Cardiac muscle cell (in vitro differentiated cells and primary cell): ENCODE data around the gene NTMT1. TPM values are rescaled to one million over a fixed set of nuclear protein-coding genes. Genes with fewer than 3 reads are reported as not detected.
"Not testable (repeated sequence)": the region's sequence is repeated elsewhere in the genome, so short reads cannot be mapped to it uniquely, and the experiment has no call there.

Source experiments
- DNase-seq, 2 donors: peaks; one replicate each; pipeline versions ENCODE4 v3.0.0 to v3.0.0-alpha.2; 2010 to 2017; ENCODE audit warnings: low read depth in 1 of 2, low spot score in 1 of 2
- H3K27ac ChIP-seq: fragments of 200-600 bp; sonication (generic); 2 replicates; pipeline ENCODE4 v1.5.1; 2016
- H3K27me3 ChIP-seq: fragments of 200-600 bp; sonication (generic); 2 replicates; pipeline ENCODE4 v1.6.0; 2016; ENCODE audit warnings: control low read depth
- H3K36me3 ChIP-seq: fragments of 200-600 bp; sonication (generic); 2 replicates; pipeline ENCODE4 v1.5.1; 2016; ENCODE audit warnings: control low read depth
- H3K4me1 ChIP-seq: fragments of 200-600 bp; sonication (generic); 2 replicates; pipeline ENCODE4 v1.8.1; 2017; ENCODE audit warnings: low read depth, mild to moderate bottlenecking, mixed run types
- H3K4me3 ChIP-seq: fragments of 200-600 bp; sonication (generic); 2 replicates; pipeline ENCODE4 v1.5.1; 2016; ENCODE audit warnings: mild to moderate bottlenecking
- H3K9me3 ChIP-seq: fragments of 200-600 bp; sonication (generic); 2 replicates; pipeline ENCODE4 v1.5.1; 2017; ENCODE audit warnings: low read depth, mild to moderate bottlenecking, control low read depth
- polyA plus RNA-seq: library from polyadenylated mRNA; unstranded; fragments of >200 nt; fragmentation: Nextera tagmentation; extraction: Ambion mirVana; gene quantifications from 2 replicates; pipeline ENCODE4 v1.2.1, GENCODE V29; 2016
- total RNA-seq: library from RNA; depleted of rRNA; stranded (reverse); fragments of >200 nt; gene quantifications from 2 replicates; pipeline ENCODE4 v1.2.3, GENCODE V29; 2016
- TF ChIP-seq, protein P1 (sequence below): IDR thresholded peaks from 2 replicates; pipeline ENCODE4 v1.5.1; 2012; ENCODE audit warnings: low read depth, mild to moderate bottlenecking, low read length

The NTMT1 gene
- total and polyA plus RNA-seq, 2 experiments from 2014 or later = 35.2 to 77.6 TPM

DNA sequence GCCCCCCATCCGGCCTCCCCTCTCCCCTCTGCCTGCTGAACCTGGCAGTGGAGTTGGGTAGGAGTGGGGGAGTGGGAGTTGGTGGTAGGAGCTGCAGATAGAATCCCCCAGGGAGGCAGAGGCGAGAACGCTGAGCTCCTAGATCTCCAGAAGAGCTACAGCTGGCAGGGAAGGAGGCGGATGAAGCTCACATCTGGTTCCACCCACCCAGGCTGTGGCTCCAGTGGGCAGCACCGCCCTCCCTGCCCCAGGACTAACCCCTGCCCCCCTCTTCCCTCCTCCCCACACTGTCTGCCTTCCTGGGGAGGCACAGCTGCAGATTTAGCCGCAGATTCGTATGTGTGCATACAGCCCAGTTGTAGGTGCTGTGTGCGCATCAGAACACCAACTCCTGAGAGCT, 39.3 kb upstream of the NTMT1 start:
- TF ChIP-seq, protein P1, sequence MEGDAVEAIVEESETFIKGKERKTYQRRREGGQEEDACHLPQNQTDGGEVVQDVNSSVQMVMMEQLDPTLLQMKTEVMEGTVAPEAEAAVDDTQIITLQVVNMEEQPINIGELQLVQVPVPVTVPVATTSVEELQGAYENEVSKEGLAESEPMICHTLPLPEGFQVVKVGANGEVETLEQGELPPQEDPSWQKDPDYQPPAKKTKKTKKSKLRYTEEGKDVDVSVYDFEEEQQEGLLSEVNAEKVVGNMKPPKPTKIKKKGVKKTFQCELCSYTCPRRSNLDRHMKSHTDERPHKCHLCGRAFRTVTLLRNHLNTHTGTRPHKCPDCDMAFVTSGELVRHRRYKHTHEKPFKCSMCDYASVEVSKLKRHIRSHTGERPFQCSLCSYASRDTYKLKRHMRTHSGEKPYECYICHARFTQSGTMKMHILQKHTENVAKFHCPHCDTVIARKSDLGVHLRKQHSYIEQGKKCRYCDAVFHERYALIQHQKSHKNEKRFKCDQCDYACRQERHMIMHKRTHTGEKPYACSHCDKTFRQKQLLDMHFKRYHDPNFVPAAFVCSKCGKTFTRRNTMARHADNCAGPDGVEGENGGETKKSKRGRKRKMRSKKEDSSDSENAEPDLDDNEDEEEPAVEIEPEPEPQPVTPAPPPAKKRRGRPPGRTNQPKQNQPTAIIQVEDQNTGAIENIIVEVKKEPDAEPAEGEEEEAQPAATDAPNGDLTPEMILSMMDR = no peak
- DNase-seq = peak in 1 of 2 donors; percentile 75
- no peak overlapping the region for H3K4me3 ChIP-seq

GRCh38 chr9:129587487-129588262, 38.3 kb upstream of the NTMT1 start:
- H3K4me3 ChIP-seq = no peak overlapping the region
- TF ChIP-seq, protein P1 = no peak
- no peak overlapping the region for H3K27ac ChIP-seq
- H3K27me3 ChIP-seq = no peaks in the 10 kb centered on the region
- H3K9me3 ChIP-seq = no peaks in the 10 kb centered on the region
- no peaks in the 10 kb centered on the region for H3K36me3 ChIP-seq
- peaks cover 2% of the 10 kb centered on the region for H3K4me1 ChIP-seq
- no peak for DNase-seq

More for the DNA sequence above, 39.3 kb upstream of the NTMT1 start:
- H3K9me3 ChIP-seq = no peaks in the 10 kb centered on the region
- H3K27ac ChIP-seq = no peak overlapping the region
- no peaks in the 10 kb centered on the region for H3K36me3 ChIP-seq
- no peaks in the 10 kb centered on the region for H3K27me3 ChIP-seq
- H3K4me1 ChIP-seq = no peaks in the 10 kb centered on the region

DNA sequence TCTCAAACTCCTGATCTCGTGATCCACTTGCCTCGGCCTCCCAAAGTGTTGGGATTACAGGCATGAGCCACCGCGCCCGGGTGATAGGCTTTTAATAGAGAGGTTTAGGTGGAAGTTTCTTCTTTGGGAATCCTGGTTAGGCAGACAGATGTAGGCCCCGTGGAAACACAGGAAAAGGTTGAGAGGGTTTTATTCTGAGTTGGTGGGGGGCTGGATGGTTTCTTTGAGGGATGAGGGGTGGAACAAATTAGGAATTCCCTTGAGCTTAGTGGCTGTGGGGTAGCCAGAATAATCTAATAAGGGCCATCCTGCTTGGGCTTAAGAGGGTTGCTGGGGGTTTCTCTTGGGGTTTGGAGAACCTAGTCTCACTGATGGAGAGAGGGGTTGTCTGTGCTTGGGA, 35.5 kb upstream of the NTMT1 start:
- Histone ChIP-seq H3K36me3 (no peaks in the 10 kb centered on the region), H3K27me3 (no peaks in the 10 kb centered on the region), H3K4me1 (peaks cover 9% of the 10 kb centered on the region), H3K27ac (no peak overlapping the region), H3K9me3 (no peaks in the 10 kb centered on the region), H3K4me3 (no peak overlapping the region)
- no peak for DNase-seq
- TF ChIP-seq, protein P1 = no peak

DNA sequence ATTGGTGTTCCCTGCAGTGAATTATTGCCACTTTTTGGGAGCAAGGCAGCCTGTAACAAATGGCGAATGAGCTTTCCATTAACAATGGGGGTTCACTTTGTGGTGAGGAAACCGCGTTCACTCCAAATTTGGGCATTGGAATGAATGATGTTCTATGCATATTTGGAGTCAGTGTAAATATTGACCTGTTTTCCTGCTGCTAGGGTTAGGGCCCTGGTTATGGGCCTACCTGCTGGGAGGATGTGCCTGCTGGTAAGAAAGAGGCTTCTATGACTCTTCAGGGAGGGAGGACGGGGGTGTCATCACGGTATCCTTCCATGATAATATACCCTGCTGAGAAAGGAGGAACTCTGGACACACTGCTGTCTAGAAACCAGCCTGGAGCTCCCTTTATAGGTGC, 34.0 kb upstream of the NTMT1 start:
- TF ChIP-seq, protein P1 = no peak
- Histone ChIP-seq H3K27ac (no peak overlapping the region), H3K4me3 (no peak overlapping the region)

DNA sequence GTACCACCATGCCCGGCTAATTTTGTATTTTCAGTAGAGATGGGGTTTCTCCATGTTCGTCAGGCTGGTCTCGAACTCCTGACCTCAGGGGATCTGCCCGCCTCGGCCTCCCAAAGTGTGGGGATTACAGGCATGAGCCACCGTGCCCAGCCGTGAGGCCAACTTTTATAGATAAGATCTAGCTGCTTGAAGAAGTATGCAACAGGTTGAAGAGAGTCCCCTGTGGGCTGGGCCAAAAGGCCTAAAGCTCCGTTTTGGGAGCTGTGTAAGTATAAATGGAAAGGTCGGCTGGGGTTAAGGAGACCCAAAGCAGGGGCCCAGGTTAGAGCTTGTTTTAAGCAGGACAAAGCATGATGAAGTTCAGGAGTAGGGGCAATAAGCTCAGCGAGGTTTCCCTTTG, 33.2 kb upstream of the NTMT1 start:
- not testable (repeated sequence) for H3K27me3 ChIP-seq, DNase-seq, H3K9me3 ChIP-seq, H3K4me3 ChIP-seq, H3K36me3 ChIP-seq
- H3K27ac ChIP-seq = peak overlapping the region; percentile 8
- peaks cover 14% of the 10 kb centered on the region for H3K4me1 ChIP-seq

More for the DNA sequence above, 34.0 kb upstream of the NTMT1 start:
- DNase-seq = no peak
- Histone ChIP-seq H3K36me3 (no peaks in the 10 kb centered on the region), H3K4me1 (peaks cover 14% of the 10 kb centered on the region), H3K27me3 (no peaks in the 10 kb centered on the region), H3K9me3 (no peaks in the 10 kb centered on the region)

DNA sequence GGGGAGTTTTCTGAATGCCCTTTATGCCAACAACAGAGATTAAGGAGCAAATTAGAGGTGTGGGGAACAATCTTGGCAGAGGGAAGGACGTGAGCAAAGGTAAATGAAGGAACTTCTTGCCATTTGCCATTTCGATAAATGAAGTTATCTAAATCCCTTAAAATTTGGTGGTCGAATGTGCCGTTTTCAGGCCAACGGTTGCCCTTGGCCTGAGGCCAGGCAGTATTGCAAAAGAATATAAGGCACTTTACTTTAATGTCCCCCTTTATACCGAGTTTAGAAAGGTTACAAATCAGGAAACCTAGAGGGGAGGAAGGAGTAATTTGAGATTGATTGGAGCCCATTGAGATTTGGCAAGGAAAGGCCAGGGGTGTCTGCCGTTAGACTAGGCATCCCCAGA, 31.3 kb upstream of the NTMT1 start:
- no peak for DNase-seq
- Histone ChIP-seq H3K9me3 (no peaks in the 10 kb centered on the region), H3K27me3 (no peaks in the 10 kb centered on the region), H3K4me3 (no peak overlapping the region), H3K27ac (no peak overlapping the region), H3K36me3 (no peaks in the 10 kb centered on the region), H3K4me1 (peaks cover 14% of the 10 kb centered on the region)
- TF ChIP-seq, protein P1 = no peak
